Spinal cord (tissue), 10 donors: ENCODE data around the gene GINS2. TPM values are rescaled to one million over a fixed set of nuclear protein-coding genes. Genes with fewer than 3 reads are reported as not detected.
A peak's percentile ranks its signal among the peaks of the same experiment; 100 is the strongest.

ENCODE experiments used
- DNase-seq, 6 donors: peaks; one replicate each; pipeline versions ENCODE4 v3.0.0 to v3.0.0-alpha.2; 2013 to 2015; ENCODE audit warnings: low spot score in 6 of 6, low read depth in 4 of 6
- H3K27ac ChIP-seq: one replicate; pipeline ENCODE4 v1.5.1; 2013; ENCODE audit warnings: low read depth, low read length, control low read depth
- H3K27me3 ChIP-seq: one replicate; pipeline ENCODE4 v1.6.1; 2013; ENCODE audit warnings: low read length; ENCODE audit not compliant: control insufficient read depth, insufficient read depth
- H3K36me3 ChIP-seq: one replicate; pipeline ENCODE4 v1.6.1; 2013; ENCODE audit warnings: low read length; ENCODE audit not compliant: control insufficient read depth, insufficient read depth
- H3K4me1 ChIP-seq: one replicate; pipeline ENCODE4 v1.6.1; 2013; ENCODE audit warnings: low read length; ENCODE audit not compliant: control insufficient read depth, insufficient read depth
- H3K4me3 ChIP-seq: one replicate; pipeline ENCODE4 v1.5.1; 2013; ENCODE audit warnings: low read depth, low read length, control low read depth
- H3K9me3 ChIP-seq: one replicate; pipeline ENCODE4 v1.6.1; 2013; ENCODE audit warnings: low read length; ENCODE audit not compliant: control insufficient read depth, insufficient read depth
- whole genome bisulfite sequencing: methylation state at CpG from one replicate; pipeline ENCODE4 v1.1.5; 2013; ENCODE audit warnings: missing lambda C conversion rate; ENCODE audit not compliant: insufficient coverage; 5-methylcytosine and 5-hydroxymethylcytosine counted together
- polyA plus RNA-seq, 2 donors: library from polyadenylated mRNA; unstranded; fragments of 120-200 nt; gene quantifications; one replicate each; pipeline ENCODE4 v1.2.1, GENCODE V29; 2013; ENCODE audit not compliant: insufficient read length in 2 of 2
- total RNA-seq, 2 donors: library from RNA; depleted of rRNA in 1 of 2; stranded (reverse); fragments of 120-200 nt in 1 of 2; fragments of >200 nt in 1 of 2; gene quantifications; one replicate each; pipeline versions ENCODE4 v1.2.3 to v1.2.4, GENCODE V29; 2013 to 2014
- donor health status: healthy.

Gene GINS2
- total and polyA plus RNA-seq, 4 donors: 5.4 to 13.6 (median 10.5) TPM

- H3K36me3 ChIP-seq: no peaks in the 10 kb centered on the region
- H3K4me1 ChIP-seq: peaks cover 12% of the 10 kb centered on the region
- H3K27ac ChIP-seq: no peak overlapping the region
- no peak overlapping the region for H3K4me3 ChIP-seq
- H3K27me3 ChIP-seq: peaks cover 12% of the 10 kb centered on the region
- WGBS: 86% methylated on average over 15 of the region's 16 CpGs
- DNase-seq: no peak
- H3K9me3 ChIP-seq: no peaks in the 10 kb centered on the region
These were observed 18.9 kb upstream of the GINS2 start for GRCh38 chr16:85707528-85708095.

- Histone ChIP-seq H3K27ac (no peak overlapping the region), H3K36me3 (no peaks in the 10 kb centered on the region), H3K4me1 (peaks cover 12% of the 10 kb centered on the region), H3K27me3 (peaks cover 6% of the 10 kb centered on the region), H3K9me3 (no peaks in the 10 kb centered on the region), H3K4me3 (no peak overlapping the region)
- WGBS: 93% methylated on average over 5 of the region's 11 CpGs
- no peak for DNase-seq
These were observed 17.8 kb upstream of the GINS2 start for GRCh38 chr16:85706449-85707034.

- peaks cover 6% of the 10 kb centered on the region for H3K27me3 ChIP-seq
- no peaks in the 10 kb centered on the region for H3K9me3 ChIP-seq
- H3K4me1 ChIP-seq: peaks cover 9% of the 10 kb centered on the region
- no peak overlapping the region for H3K27ac ChIP-seq
- 86% methylated on average over 18 of the region's 20 CpGs for WGBS
- no peak overlapping the region for H3K4me3 ChIP-seq
- no peak for DNase-seq
- H3K36me3 ChIP-seq: no peaks in the 10 kb centered on the region
These were observed 16.4 kb upstream of the GINS2 start for GRCh38 chr16:85704900-85705846.

- 77% methylated on average over 5 of the region's 11 CpGs for WGBS
- no peak for DNase-seq
- Histone ChIP-seq H3K36me3 (no peaks in the 10 kb centered on the region), H3K4me1 (peaks cover 4% of the 10 kb centered on the region), H3K27ac (no peak overlapping the region), H3K4me3 (no peak overlapping the region), H3K27me3 (no peaks in the 10 kb centered on the region), H3K9me3 (no peaks in the 10 kb centered on the region)
These were observed 15.3 kb upstream of the GINS2 start for GRCh38 chr16:85704011-85704410.

GRCh38 chr16:85699628-85700027, 10.9 kb upstream of the GINS2 start:
- Histone ChIP-seq H3K27me3 (peaks cover 4% of the 10 kb centered on the region), H3K4me3 (no peak overlapping the region), H3K36me3 (no peaks in the 10 kb centered on the region), H3K27ac (no peak overlapping the region), H3K4me1 (peaks cover 33% of the 10 kb centered on the region), H3K9me3 (no peaks in the 10 kb centered on the region)
- 62% methylated on average over 5 of the region's 7 CpGs for WGBS
- DNase-seq: peak in 2 of 6 donors; percentile 33 to 85

- no peak overlapping the region for H3K27ac ChIP-seq
- H3K36me3 ChIP-seq: no peaks in the 10 kb centered on the region
- peaks cover 33% of the 10 kb centered on the region for H3K4me1 ChIP-seq
- H3K27me3 ChIP-seq: peaks cover 4% of the 10 kb centered on the region
- H3K4me3 ChIP-seq: no peak overlapping the region
- 69% methylated on average over 5 of the region's 12 CpGs for WGBS
- no peaks in the 10 kb centered on the region for H3K9me3 ChIP-seq
- no peak for DNase-seq
These were observed 10.3 kb upstream of the GINS2 start for GRCh38 chr16:85698935-85699558.

- Histone ChIP-seq H3K27me3 (peaks cover 4% of the 10 kb centered on the region), H3K27ac (no peak overlapping the region), H3K4me1 (peaks cover 33% of the 10 kb centered on the region), H3K9me3 (no peaks in the 10 kb centered on the region), H3K36me3 (no peaks in the 10 kb centered on the region), H3K4me3 (no peak overlapping the region)
- 60% methylated on average over 1 of the region's 7 CpGs for WGBS
- DNase-seq: no peak
These were observed 9.7 kb upstream of the GINS2 start for GRCh38 chr16:85698459-85698891.

- peaks cover 4% of the 10 kb centered on the region for H3K27me3 ChIP-seq
- peaks cover 33% of the 10 kb centered on the region for H3K4me1 ChIP-seq
- H3K4me3 ChIP-seq: no peak overlapping the region
- H3K9me3 ChIP-seq: no peaks in the 10 kb centered on the region
- H3K27ac ChIP-seq: no peak overlapping the region
- H3K36me3 ChIP-seq: no peaks in the 10 kb centered on the region
- 65% methylated on average over 14 of the region's 14 CpGs for WGBS
- DNase-seq: no peak
These were observed 8.7 kb upstream of the GINS2 start for GRCh38 chr16:85697431-85697830.

GRCh38 chr16:85696781-85697180, 8.0 kb upstream of the GINS2 start:
- 60% methylated on average over 14 of the region's 16 CpGs for WGBS

More at GRCh38 chr16:85696781-85697180, 8.0 kb upstream of the GINS2 start:
- H3K36me3 ChIP-seq: no peaks in the 10 kb centered on the region
- no peak overlapping the region for H3K27ac ChIP-seq
- peaks cover 33% of the 10 kb centered on the region for H3K4me1 ChIP-seq
- H3K9me3 ChIP-seq: no peaks in the 10 kb centered on the region
- H3K4me3 ChIP-seq: no peak overlapping the region
- peak in 3 of 6 donors; percentile 29 to 92 (median 91) for DNase-seq
- peaks cover 4% of the 10 kb centered on the region for H3K27me3 ChIP-seq
